ENCODE results near the gene MAP1S.

DNA sequence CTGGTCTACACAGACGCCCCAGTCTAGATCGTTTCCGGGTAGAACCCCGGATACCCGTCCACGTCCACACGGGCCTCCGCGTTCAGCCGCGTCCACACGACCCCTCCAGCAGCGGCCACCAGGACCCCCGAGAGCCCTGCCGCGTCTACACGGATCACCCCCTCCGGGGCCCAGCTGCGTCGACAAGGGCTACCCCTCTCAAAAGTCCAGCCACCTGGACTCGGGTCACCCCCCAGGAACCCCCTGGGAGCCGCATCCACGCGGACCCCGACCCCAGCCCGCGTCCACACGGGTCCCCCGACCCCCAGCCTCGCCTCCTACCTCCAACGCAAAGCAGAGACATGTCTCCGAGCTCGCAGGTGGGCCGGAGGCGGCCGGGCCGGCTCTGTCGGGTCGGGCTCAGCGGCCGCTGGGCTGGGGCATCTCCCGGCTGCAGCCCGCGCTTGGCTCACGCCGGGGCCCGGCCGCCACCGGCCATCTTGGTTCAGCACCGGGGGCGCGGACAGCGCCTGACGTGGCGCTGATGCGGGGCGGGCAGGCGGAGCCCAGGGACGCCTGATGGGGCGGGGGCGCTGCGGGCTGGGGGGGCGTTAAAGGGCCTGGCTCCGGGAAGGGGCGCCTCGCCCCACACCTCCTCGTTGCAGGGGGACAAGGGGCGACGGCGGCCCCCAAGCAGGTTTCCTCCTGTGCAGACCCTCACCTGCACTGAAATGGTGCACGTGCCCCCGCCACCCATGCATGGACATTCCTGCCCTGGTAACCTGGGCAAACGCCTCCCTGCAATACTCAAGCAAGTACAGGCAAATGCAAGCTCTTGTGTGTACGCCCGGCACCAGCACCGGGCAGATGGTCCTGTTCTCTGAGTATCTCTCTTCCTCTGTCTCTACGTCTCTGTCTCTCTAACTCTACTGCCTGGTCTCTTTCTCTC, 31.2 kb upstream of the MAP1S start, which contains the start of gene UNC13A:
- TF ChIP-seq RAD21 (IDR thresholded peaks at IDR 0.05; ENCODE audit: low read length) (no peak), FOXM1 (IDR thresholded peaks at IDR 0.05; ENCODE audit: low read depth) (no peak), POLR2AphosphoS5 (IDR thresholded peaks at IDR 0.05; ENCODE audit: low read depth, low read length) (no peak), RCOR1 (IDR thresholded peaks at IDR 0.05; ENCODE audit: low read length) (no peak), YY1 (IDR thresholded peaks at IDR 0.05; ENCODE audit: low read depth) (peak; percentile 86), RFX5 (IDR thresholded peaks at IDR 0.05; ENCODE audit: low read length) (no peak), EZH2phosphoT487 (IDR thresholded peaks at IDR 0.05; ENCODE audit: borderline replicate concordance, low read depth) (no peak)
- TF ChIP-seq, protein P1, sequence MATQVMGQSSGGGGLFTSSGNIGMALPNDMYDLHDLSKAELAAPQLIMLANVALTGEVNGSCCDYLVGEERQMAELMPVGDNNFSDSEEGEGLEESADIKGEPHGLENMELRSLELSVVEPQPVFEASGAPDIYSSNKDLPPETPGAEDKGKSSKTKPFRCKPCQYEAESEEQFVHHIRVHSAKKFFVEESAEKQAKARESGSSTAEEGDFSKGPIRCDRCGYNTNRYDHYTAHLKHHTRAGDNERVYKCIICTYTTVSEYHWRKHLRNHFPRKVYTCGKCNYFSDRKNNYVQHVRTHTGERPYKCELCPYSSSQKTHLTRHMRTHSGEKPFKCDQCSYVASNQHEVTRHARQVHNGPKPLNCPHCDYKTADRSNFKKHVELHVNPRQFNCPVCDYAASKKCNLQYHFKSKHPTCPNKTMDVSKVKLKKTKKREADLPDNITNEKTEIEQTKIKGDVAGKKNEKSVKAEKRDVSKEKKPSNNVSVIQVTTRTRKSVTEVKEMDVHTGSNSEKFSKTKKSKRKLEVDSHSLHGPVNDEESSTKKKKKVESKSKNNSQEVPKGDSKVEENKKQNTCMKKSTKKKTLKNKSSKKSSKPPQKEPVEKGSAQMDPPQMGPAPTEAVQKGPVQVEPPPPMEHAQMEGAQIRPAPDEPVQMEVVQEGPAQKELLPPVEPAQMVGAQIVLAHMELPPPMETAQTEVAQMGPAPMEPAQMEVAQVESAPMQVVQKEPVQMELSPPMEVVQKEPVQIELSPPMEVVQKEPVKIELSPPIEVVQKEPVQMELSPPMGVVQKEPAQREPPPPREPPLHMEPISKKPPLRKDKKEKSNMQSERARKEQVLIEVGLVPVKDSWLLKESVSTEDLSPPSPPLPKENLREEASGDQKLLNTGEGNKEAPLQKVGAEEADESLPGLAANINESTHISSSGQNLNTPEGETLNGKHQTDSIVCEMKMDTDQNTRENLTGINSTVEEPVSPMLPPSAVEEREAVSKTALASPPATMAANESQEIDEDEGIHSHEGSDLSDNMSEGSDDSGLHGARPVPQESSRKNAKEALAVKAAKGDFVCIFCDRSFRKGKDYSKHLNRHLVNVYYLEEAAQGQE (IDR thresholded peaks at IDR 0.05; ENCODE audit: low read depth, low read length), result peak; percentile 99
- TF ChIP-seq, protein P2, sequence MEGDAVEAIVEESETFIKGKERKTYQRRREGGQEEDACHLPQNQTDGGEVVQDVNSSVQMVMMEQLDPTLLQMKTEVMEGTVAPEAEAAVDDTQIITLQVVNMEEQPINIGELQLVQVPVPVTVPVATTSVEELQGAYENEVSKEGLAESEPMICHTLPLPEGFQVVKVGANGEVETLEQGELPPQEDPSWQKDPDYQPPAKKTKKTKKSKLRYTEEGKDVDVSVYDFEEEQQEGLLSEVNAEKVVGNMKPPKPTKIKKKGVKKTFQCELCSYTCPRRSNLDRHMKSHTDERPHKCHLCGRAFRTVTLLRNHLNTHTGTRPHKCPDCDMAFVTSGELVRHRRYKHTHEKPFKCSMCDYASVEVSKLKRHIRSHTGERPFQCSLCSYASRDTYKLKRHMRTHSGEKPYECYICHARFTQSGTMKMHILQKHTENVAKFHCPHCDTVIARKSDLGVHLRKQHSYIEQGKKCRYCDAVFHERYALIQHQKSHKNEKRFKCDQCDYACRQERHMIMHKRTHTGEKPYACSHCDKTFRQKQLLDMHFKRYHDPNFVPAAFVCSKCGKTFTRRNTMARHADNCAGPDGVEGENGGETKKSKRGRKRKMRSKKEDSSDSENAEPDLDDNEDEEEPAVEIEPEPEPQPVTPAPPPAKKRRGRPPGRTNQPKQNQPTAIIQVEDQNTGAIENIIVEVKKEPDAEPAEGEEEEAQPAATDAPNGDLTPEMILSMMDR (IDR thresholded peaks at IDR 0.05), result no peak

Data from SK-N-SH (cell line).